GM12878 (cell line): ENCODE data around the gene NME7. TPM values are rescaled to one million over a fixed set of nuclear protein-coding genes. Genes with fewer than 3 reads are reported as not detected.

Source experiments
- ATAC-seq: fragments of 200-7000 bp; cut with Tn5 transposase; 3 replicates; pipeline ENCODE4 v1.9.1; 2020; ENCODE audit warnings: mild to moderate bottlenecking, moderate library complexity
- BruUV-seq: library from RNA; stranded (reverse); fragments of 400-500 nt; replicated peaks from 2 replicates; lab custom pipeline; 2021; lab: Mats Ljungman, UMichigan
- CTCF ChIA-PET: fragments of 300-600 bp; sonication (Branson Sonifier 250); formaldehyde crosslinking; extraction: SDS; loops from one replicate; lab custom pipeline; 2021; ENCODE audit warnings: inconsistent platforms; lab: Yijun Ruan, JAX
- POLR2A ChIA-PET: fragments of 350-600 bp; formaldehyde crosslinking; extraction: SDS; loops from one replicate; lab custom pipeline; 2021; ENCODE audit warnings: inconsistent platforms; lab: Charles Lee
- RAD21 ChIA-PET: fragments of 300-600 bp; sonication (Branson Sonifier 250); formaldehyde crosslinking; loops from one replicate; lab custom pipeline; 2023; ENCODE audit warnings: antibody characterized with exemption; ENCODE audit not compliant: unreplicated experiment; lab: Charles Lee
- SMC1A ChIA-PET: fragments of 300-600 bp; sonication (Branson Sonifier 250); formaldehyde crosslinking; loops from one replicate; lab custom pipeline; 2023; ENCODE audit not compliant: unreplicated experiment, uncharacterized antibody; lab: Charles Lee
- DNase-seq: peaks from one replicate; pipeline ENCODE4 v3.0.0-alpha.2; 2011; ENCODE audit warnings: low read depth, low spot score
- FAIRE-seq: peaks from 3 replicates; lab custom pipeline; 2011; peaks lifted over from hg19 to GRCh38; lab: Jason Lieb, UNC
- H2AFZ ChIP-seq: 2 replicates; pipeline ENCODE4 v1.6.0; 2011; ENCODE audit warnings: low read depth, low read length, control low read depth; ENCODE audit not compliant: control insufficient read depth
- H3K27ac ChIP-seq: 2 replicates; pipeline ENCODE4 v1.5.1; 2011; ENCODE audit warnings: control low read depth; ENCODE audit not compliant: control insufficient read depth, insufficient read depth
- H3K27me3 ChIP-seq, 2 experiments: replicated peaks in 1 of 2; 2 replicates each; pipeline versions ENCODE4 v1.6.0 to v1.6.1; 2011; ENCODE audit warnings: low read length in 1 of 2; ENCODE audit not compliant: control insufficient read depth in 2 of 2, insufficient read depth in 2 of 2
- H3K36me3 ChIP-seq, 2 experiments: 2 replicates each; pipeline ENCODE4 v1.5.1; 2011; ENCODE audit warnings: low read length in 1 of 2; ENCODE audit not compliant: control insufficient read depth in 2 of 2, insufficient read depth in 2 of 2
- H3K4me1 ChIP-seq: 2 replicates; pipeline ENCODE4 v1.6.1; 2011; ENCODE audit warnings: mild to moderate bottlenecking, low read length, moderate library complexity, mixed read lengths; ENCODE audit not compliant: control insufficient read depth, insufficient read depth
- H3K4me2 ChIP-seq: 2 replicates; pipeline ENCODE4 v1.6.0; 2011; ENCODE audit warnings: control low read depth; ENCODE audit not compliant: control insufficient read depth, insufficient read depth
- H3K4me3 ChIP-seq: fragments of 200-600 bp; sonication (generic); 2 replicates; pipeline ENCODE4 v1.5.1; 2016
- H3K79me2 ChIP-seq: 2 replicates; pipeline ENCODE4 v1.6.0; 2011; ENCODE audit warnings: low read length; ENCODE audit not compliant: control insufficient read depth, insufficient read depth
- H3K9ac ChIP-seq: 2 replicates; pipeline ENCODE4 v1.8.0; 2011; ENCODE audit warnings: low read length, control low read depth, mixed read lengths; ENCODE audit not compliant: control insufficient read depth, insufficient read depth
- H3K9me3 ChIP-seq: replicated peaks from 3 replicates; pipeline ENCODE4 v1.5.1; 2011; ENCODE audit warnings: mild to moderate bottlenecking, low read length; ENCODE audit not compliant: control insufficient read depth, insufficient read depth
- H4K20me1 ChIP-seq: 2 replicates; pipeline ENCODE4 v1.6.0; 2011; ENCODE audit not compliant: control insufficient read depth, insufficient read depth
- ATF7 ChIP-seq: fragments of 450-650 bp; IDR thresholded peaks from 2 replicates; pipeline ENCODE4 v1.6.1; 2016; ENCODE audit warnings: low read depth, mild to moderate bottlenecking
- BACH1 ChIP-seq: fragments of 450-650 bp; IDR thresholded peaks from 2 replicates; pipeline ENCODE4 v1.6.1; 2017; ENCODE audit warnings: mild to moderate bottlenecking, borderline replicate concordance
- BRCA1 ChIP-seq: IDR thresholded peaks from 2 replicates; pipeline ENCODE4 v1.6.1; 2011; ENCODE audit warnings: low read depth, low read length, improper control_type of control experiment
- CHD1 ChIP-seq: IDR thresholded peaks from 2 replicates; pipeline ENCODE4 v1.6.1; 2012; ENCODE audit warnings: low read depth, low read length, improper control_type of control experiment
- EGR1 ChIP-seq, 2 experiments: IDR thresholded peaks; 1 replicate in 1 of 2; 2 replicates in 1 of 2; pipeline ENCODE4 v1.6.1; 2011 to 2012; ENCODE audit warnings: low read depth in 2 of 2, low read length in 2 of 2, borderline replicate concordance in 1 of 2, mild to moderate bottlenecking in 1 of 2, moderate library complexity in 1 of 2
- EP300 ChIP-seq, 2 experiments: fragments of 150-350 bp in 1 of 2; IDR thresholded peaks; 2 replicates each; pipeline ENCODE4 v1.6.1; 2011 to 2012; ENCODE audit warnings: low read depth in 2 of 2, low read length in 2 of 2, borderline replicate concordance in 1 of 2, improper control_type of control experiment in 1 of 2, inconsistent platforms in 1 of 2; ENCODE audit not compliant: control insufficient read depth in 1 of 2
- IKZF2 ChIP-seq, 2 experiments: fragments of 450-650 bp; IDR thresholded peaks; 2 replicates each; pipeline ENCODE4 v1.6.1; 2017; ENCODE audit warnings: mild to moderate bottlenecking in 2 of 2, moderate library complexity in 2 of 2
- IRF5 ChIP-seq: fragments of 450-650 bp; IDR thresholded peaks from 2 replicates; pipeline ENCODE4 v1.6.1; 2017; ENCODE audit warnings: borderline replicate concordance
- MEF2B ChIP-seq: fragments of 450-650 bp; IDR thresholded peaks from 2 replicates; pipeline ENCODE4 v1.6.1; 2018; ENCODE audit warnings: mild to moderate bottlenecking, moderate library complexity; ENCODE audit not compliant: partially characterized antibody, poor library complexity, severe bottlenecking
- MTA2 ChIP-seq: fragments of 450-650 bp; IDR thresholded peaks from 2 replicates; pipeline ENCODE4 v1.6.1; 2016; ENCODE audit warnings: low read depth, mild to moderate bottlenecking, moderate library complexity
- PAX5 ChIP-seq: IDR thresholded peaks from 2 replicates; pipeline ENCODE4 v1.6.1; 2011; ENCODE audit warnings: low read depth, low read length, borderline replicate concordance
- POLR2AphosphoS5 ChIP-seq: IDR thresholded peaks from 2 replicates; pipeline ENCODE4 v1.6.1; 2011; ENCODE audit warnings: mild to moderate bottlenecking, low read length, inconsistent platforms
- PRDM15 ChIP-seq: fragments of 450-650 bp; formaldehyde crosslinking; IDR thresholded peaks from 2 replicates; pipeline ENCODE4 v1.4.0; 2020; ENCODE audit warnings: mild to moderate bottlenecking, moderate library complexity
- SIN3A ChIP-seq: IDR thresholded peaks from 2 replicates; pipeline ENCODE4 v1.6.1; 2012; ENCODE audit warnings: low read depth, low read length, improper control_type of control experiment
- SPI1 ChIP-seq: IDR thresholded peaks from 2 replicates; pipeline ENCODE4 v1.6.1; 2011; ENCODE audit warnings: low read depth, mild to moderate bottlenecking, low read length, moderate library complexity, borderline replicate concordance; ENCODE audit not compliant: insufficient read depth
- TCF12 ChIP-seq: IDR thresholded peaks from 2 replicates; pipeline ENCODE4 v1.6.1; 2011; ENCODE audit warnings: low read depth, mild to moderate bottlenecking, low read length
- ZNF274 ChIP-seq: IDR thresholded peaks from one replicate; pipeline ENCODE4 v1.8.0; 2011; ENCODE audit not compliant: insufficient read length, insufficient read depth
- WGBS: methylation state at CpG from one replicate; pipeline ENCODE4 v1.1.6; 2016; ENCODE audit warnings: low lambda C conversion rate; ENCODE audit not compliant: insufficient replicate concordance, insufficient coverage; ENCODE audit errors: missing lambda C conversion rate; 5-methylcytosine and 5-hydroxymethylcytosine counted together
- in situ Hi-C: fragments of 300-500 bp; cut with MboI; formaldehyde crosslinking; loops from 9 replicates; pipeline ENCODE4 v1.14.3; 2018; ENCODE audit warnings: mixed read lengths
- intact Hi-C: fragments of 100-400 bp; cut with micrococcal nuclease; formaldehyde crosslinking; loops from one replicate; pipeline ENCODE4 v1.14.2; 2022; ENCODE audit not compliant: unreplicated experiment
- polyA plus RNA-seq, 11 experiments: library from polyadenylated mRNA; depleted of rRNA in 4 of 11; unstranded in 6 of 11; stranded (reverse) in 5 of 11; fragments of >200 nt; fragmentation: Nextera tagmentation in 4 of 11; fragmentation: Illumina TruSeq in 1 of 11; extraction: Ambion mirVana in 4 of 11; extraction: Trizol in 1 of 11; gene quantifications; 1 replicate in 1 of 11; 2 replicates in 10 of 11; pipeline versions ENCODE4 v1.2.1 to v1.2.3, GENCODE V29; 2011 to 2016; ENCODE audit warnings: inconsistent platforms in 2 of 11, missing spikeins in 2 of 11, low read depth in 1 of 11
- total RNA-seq, 4 experiments: library from RNA; depleted of rRNA in 3 of 4; stranded (reverse); fragments of >200 nt in 3 of 4; fragmentation: Illumina TruSeq in 1 of 4; extraction: Trizol in 1 of 4; gene quantifications; 2 replicates each; pipeline versions ENCODE4 v1.2.1 to v1.2.3, GENCODE V29; 2013 to 2021
- TF ChIP-seq, protein P1 (sequence below): IDR thresholded peaks from 2 replicates; pipeline ENCODE4 v1.6.1; 2011; ENCODE audit warnings: low read depth, low read length, improper control_type of control experiment, borderline replicate concordance

The NME7 gene
- total and polyA plus RNA-seq, 10 of the 15 experiments (the other 5 are each of a cell fraction or from before 2014, with no cell fraction given) = 1.5 to 15.6 (median 7.2) TPM

DNA sequence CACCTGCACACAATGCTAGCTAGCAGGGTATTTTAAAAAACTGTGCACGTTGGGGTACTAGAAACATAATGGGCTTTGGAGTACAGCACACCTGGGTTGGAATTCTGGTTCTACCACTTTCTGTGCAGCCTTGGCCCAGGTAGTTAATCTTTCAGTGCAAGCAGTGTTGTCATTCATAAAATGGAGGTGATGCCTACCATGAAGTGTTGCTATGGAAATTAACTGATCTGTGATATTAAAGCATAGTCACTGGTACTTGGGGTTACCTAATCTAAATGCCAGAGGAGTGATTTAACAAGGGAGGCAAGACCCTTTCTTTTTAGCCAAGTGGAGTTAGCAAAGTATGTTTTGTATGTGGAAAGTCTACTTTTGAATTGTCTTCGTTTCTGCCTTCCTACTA is 243.1 kb downstream of the NME7 start (continued):
- TF ChIP-seq IRF5 (no peak), SIN3A (no peak), TCF12 (no peak), BRCA1 (no peak), PAX5 (no peak), PRDM15 (CRISPR knock-in tag) (no peak), EGR1 (IDR thresholded peaks at IDR 0.05; ENCODE audit: borderline replicate concordance in 1 of 2, low read depth in 2 of 2, low read length in 2 of 2) (no peak), ZNF274 (no peak)

GRCh38 chr1:169122976-169123375 is 244.6 kb downstream of the NME7 start:
- BruUV-seq = no TSS peak
- POLR2A ChIA-PET = no interaction called here
- Histone ChIP-seq H4K20me1 (no peaks in the 10 kb centered on the region), H3K27me3 (no peaks in the 10 kb centered on the region), H3K9me3 (no peaks in the 10 kb centered on the region), H3K4me2 (no peak overlapping the region), H3K79me2 (no peaks in the 10 kb centered on the region), H2AFZ (no peak overlapping the region), H3K36me3 (no peaks in the 10 kb centered on the region; a peak in 2 of 4 replicates), H3K4me1 (no peaks in the 10 kb centered on the region), H3K4me3 (no peak overlapping the region), H3K27ac (no peak overlapping the region), H3K9ac (no peak overlapping the region)
- in situ Hi-C loops = no loop called here
- ATAC-seq (peak; percentile 93), DNase-seq (no peak), FAIRE-seq (no peak)
- intact Hi-C loops = no loop called here
- SMC1A ChIA-PET = no interaction called here
- CTCF ChIA-PET = no interaction called here
- 30% methylated on average over 6 of the region's 6 CpGs for WGBS
- RAD21 ChIA-PET = no interaction called here
- no peak for TF ChIP-seq BACH1
- TF ChIP-seq MEF2B = peak; percentile 86
- no peak for TF ChIP-seq CHD1
- TF ChIP-seq, protein P1, sequence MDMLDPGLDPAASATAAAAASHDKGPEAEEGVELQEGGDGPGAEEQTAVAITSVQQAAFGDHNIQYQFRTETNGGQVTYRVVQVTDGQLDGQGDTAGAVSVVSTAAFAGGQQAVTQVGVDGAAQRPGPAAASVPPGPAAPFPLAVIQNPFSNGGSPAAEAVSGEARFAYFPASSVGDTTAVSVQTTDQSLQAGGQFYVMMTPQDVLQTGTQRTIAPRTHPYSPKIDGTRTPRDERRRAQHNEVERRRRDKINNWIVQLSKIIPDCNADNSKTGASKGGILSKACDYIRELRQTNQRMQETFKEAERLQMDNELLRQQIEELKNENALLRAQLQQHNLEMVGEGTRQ = no peak
- TF ChIP-seq MTA2 = peak; percentile 33; the same call in 1 of the 2 replicates
- TF ChIP-seq SPI1 = peak; percentile 77; the same call in 1 of the 2 replicates
- TF ChIP-seq IKZF2 (IDR thresholded peaks at IDR 0.05) = peak in 1 of 2 experiments; percentile 17; a peak in 1 of 4 replicates
- 0 out of 4 replicates have a peak, but pooled peaks of 1 of the 2 experiments have one; percentile 30 for TF ChIP-seq EP300 (IDR thresholded peaks at IDR 0.05; ENCODE audit: borderline replicate concordance in 1 of 2, control insufficient read depth in 1 of 2, low read depth in 2 of 2, low read length in 2 of 2)
- no peak for TF ChIP-seq POLR2AphosphoS5
- TF ChIP-seq ATF7 = peak; percentile 38; the same call in 1 of the 2 replicates
